Duodenal mucosa (tissue), 2 donors: ENCODE measurements around the gene ZNF384.
"Not testable (repeated sequence)": the region's sequence is repeated elsewhere in the genome, so short reads cannot be mapped to it uniquely, and the experiment has no call there.

Source experiments
- H3K27ac ChIP-seq: one replicate; pipeline ENCODE4 v1.7.0; 2013; ENCODE audit warnings: low read depth, low read length
- H3K27me3 ChIP-seq, 2 donors: one replicate each; pipeline ENCODE4 v1.7.0; 2013; ENCODE audit warnings: low read length in 2 of 2, control low read depth in 1 of 2; ENCODE audit not compliant: insufficient read depth in 2 of 2, control insufficient read depth in 1 of 2
- H3K36me3 ChIP-seq, 2 donors: one replicate each; pipeline ENCODE4 v1.7.0; 2013; ENCODE audit warnings: low read length in 2 of 2, control low read depth in 1 of 2; ENCODE audit not compliant: insufficient read depth in 2 of 2, control insufficient read depth in 1 of 2
- H3K4me1 ChIP-seq, 2 donors: one replicate each; pipeline ENCODE4 v1.7.0; 2013; ENCODE audit warnings: low read length in 2 of 2, control low read depth in 1 of 2; ENCODE audit not compliant: insufficient read depth in 2 of 2, control insufficient read depth in 1 of 2
- H3K4me3 ChIP-seq, 2 donors: one replicate each; pipeline ENCODE4 v1.7.0; 2013; ENCODE audit warnings: low read length in 2 of 2, low read depth in 1 of 2
- H3K9ac ChIP-seq, 2 donors: one replicate each; pipeline ENCODE4 v1.7.0; 2013; ENCODE audit warnings: low read length in 2 of 2, low read depth in 1 of 2
- H3K9me3 ChIP-seq, 2 donors: one replicate each; pipeline ENCODE4 v1.7.0; 2013; ENCODE audit warnings: low read length in 2 of 2, control low read depth in 1 of 2; ENCODE audit not compliant: control insufficient read depth in 1 of 2

ZNF384 gene

GRCh38 chr12:6722863-6723262, 33.7 kb upstream of the ZNF384 start:
- peaks cover 8% of the 10 kb centered on the region in 2 donors for H3K4me1 ChIP-seq
- no peak overlapping the region for H3K9ac ChIP-seq
- no peak overlapping the region for H3K27ac ChIP-seq

DNA sequence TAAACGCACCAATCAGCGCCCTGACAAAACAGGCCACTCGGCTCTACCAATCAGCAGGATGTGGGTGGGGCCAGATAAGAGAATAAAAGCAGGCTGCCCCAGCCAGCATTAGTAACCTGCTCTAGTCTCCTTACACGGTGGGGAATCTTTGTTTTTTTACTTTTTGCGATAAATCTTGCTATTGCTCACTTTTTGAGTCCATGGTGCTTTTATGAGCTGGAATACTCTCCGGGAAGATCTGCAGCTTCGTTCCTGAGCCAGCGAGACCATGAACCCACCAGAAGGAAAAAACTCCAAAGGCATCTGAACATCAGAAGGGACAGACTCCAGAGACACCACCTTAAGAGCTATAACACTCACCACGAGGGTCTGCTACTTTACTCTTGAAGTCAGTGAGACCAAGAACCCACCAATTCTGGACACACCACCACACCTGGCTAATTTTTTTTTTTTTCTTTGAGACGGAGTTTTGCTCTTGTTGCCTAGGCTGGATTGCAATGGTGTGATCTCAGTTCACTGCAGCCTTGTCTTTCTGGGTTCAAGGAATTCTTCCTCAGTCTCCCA, 27.8 kb upstream of the ZNF384 start:
- no peaks in the 10 kb centered on the region for H3K27me3 ChIP-seq
- H3K4me1 ChIP-seq: no peaks in the 10 kb centered on the region
- no peak overlapping the region for H3K27ac ChIP-seq
- no peaks in the 10 kb centered on the region for H3K36me3 ChIP-seq
- no peaks in the 10 kb centered on the region for H3K9me3 ChIP-seq
- no peak overlapping the region for H3K4me3 ChIP-seq
- H3K9ac ChIP-seq: no peak overlapping the region

More at GRCh38 chr12:6722863-6723262, 33.7 kb upstream of the ZNF384 start:
- Histone ChIP-seq H3K9me3 (no peaks in the 10 kb centered on the region), H3K27me3 (no peaks in the 10 kb centered on the region), H3K36me3 (peaks cover under 1 to 6% of the 10 kb centered on the region in 2 donors), H3K4me3 (no peak overlapping the region)

DNA sequence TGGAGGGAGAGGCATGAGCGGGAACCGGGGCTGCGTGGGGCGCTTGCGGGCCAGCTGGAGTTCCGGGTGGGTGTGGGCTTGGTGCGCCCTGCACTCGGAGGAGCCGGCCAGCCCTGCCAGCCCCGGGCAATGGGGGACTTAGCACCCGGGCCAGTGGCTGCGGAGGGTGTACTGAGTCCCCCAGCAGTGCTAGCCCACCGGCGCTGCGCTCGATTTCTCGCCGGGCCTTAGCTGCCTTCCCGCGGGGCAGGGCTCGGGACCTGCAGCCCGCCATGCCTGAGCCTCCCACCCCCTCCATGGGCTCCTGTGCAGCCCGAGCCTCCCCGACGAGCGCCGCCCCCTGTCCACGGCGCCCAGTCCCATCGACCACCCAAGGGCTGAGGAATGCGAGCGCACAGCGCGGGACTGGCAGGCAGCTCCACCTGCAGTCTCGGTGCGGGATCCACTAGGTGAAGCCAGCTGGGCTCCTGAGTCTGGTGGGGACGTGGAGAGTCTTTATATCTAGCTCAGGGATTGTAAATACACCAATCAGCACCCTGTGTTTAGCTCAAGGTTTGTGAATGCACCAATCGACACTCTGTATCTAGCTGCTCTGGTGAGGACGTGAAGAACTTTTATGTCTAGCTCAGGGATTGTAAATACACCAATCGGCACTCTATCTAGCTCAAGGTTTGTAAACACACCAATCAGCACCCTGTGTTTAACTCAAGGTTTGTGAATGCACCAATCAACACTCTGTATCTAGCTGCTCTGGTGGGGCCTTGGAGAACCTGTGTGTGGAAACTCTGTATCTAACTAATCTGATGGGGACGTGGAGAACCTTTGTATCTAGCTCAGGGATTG, 27.1 kb upstream of the ZNF384 start:
- H3K4me3 ChIP-seq, H3K4me1 ChIP-seq, H3K9ac ChIP-seq, H3K27ac ChIP-seq, H3K36me3 ChIP-seq, H3K9me3 ChIP-seq, H3K27me3 ChIP-seq: not testable (repeated sequence)

- H3K36me3 ChIP-seq: no peaks in the 10 kb centered on the region
- no peaks in the 10 kb centered on the region for H3K9me3 ChIP-seq
- H3K27ac ChIP-seq: no peak overlapping the region
- no peak overlapping the region for H3K4me3 ChIP-seq
- peaks cover 0 to 3% of the 10 kb centered on the region in 2 donors for H3K27me3 ChIP-seq
- no peaks in the 10 kb centered on the region for H3K4me1 ChIP-seq
- no peak overlapping the region for H3K9ac ChIP-seq
Measured at GRCh38 chr12:6708960-6709394, 19.8 kb upstream of the ZNF384 start.

DNA sequence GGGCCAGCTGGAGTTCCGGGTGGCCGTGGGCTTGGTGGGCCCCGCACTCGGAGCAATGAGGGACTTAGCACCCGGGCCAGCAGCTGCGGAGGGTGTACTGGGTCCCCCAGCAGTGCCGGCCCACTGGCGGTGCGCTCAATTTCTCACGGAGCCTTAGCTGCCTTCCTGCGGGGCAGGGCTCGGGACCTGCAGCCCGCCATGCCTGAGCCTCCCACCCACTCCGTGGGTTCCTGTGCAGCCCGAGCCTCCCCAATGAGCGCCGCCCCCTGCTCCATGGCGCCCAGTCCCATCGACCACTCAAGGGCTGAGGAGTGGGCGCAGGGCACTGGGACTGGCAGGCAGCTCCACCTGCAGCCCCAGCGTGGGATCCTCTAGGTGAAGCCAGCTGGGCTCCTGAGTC, 19.2 kb upstream of the ZNF384 start:
- H3K9me3 ChIP-seq, H3K36me3 ChIP-seq, H3K27ac ChIP-seq, H3K4me3 ChIP-seq, H3K9ac ChIP-seq, H3K4me1 ChIP-seq, H3K27me3 ChIP-seq: not testable (repeated sequence)

DNA sequence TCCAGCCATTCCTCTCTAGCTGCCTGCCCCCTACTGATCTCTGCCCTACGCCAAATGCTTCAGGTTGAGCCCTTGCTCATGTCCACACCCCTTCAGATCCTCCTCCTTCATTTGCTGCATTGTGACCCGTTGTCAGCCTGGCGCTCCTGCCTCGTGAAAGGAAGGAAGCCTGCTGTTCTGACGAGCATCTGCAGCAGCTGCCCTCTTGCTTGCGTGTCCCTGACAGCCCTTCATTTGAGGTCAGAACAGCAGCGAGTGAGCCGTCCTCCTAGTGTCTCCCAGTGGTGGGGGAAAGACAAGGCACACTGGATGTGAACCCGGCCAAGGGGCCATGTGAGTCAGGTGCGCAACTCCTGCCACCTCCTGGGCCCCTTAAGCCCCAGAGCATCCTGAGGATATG, 14.5 kb upstream of the ZNF384 start:
- Histone ChIP-seq H3K9me3 (no peaks in the 10 kb centered on the region), H3K4me1 (peaks cover 4 to 6% of the 10 kb centered on the region in 2 donors), H3K27ac (no peak overlapping the region), H3K4me3 (no peak overlapping the region), H3K36me3 (no peaks in the 10 kb centered on the region), H3K27me3 (peaks cover 36 to 45% of the 10 kb centered on the region in 2 donors), H3K9ac (no peak overlapping the region)

- Histone ChIP-seq H3K4me1 (peaks cover 4 to 6% of the 10 kb centered on the region in 2 donors), H3K27me3 (peaks cover 44 to 53% of the 10 kb centered on the region in 2 donors), H3K27ac (no peak overlapping the region), H3K9me3 (no peaks in the 10 kb centered on the region), H3K4me3 (peak overlapping the region; percentile 30 to 36), H3K36me3 (no peaks in the 10 kb centered on the region), H3K9ac (no peak overlapping the region)
Measured at GRCh38 chr12:6701078-6701768, 12.0 kb upstream of the ZNF384 start.

DNA sequence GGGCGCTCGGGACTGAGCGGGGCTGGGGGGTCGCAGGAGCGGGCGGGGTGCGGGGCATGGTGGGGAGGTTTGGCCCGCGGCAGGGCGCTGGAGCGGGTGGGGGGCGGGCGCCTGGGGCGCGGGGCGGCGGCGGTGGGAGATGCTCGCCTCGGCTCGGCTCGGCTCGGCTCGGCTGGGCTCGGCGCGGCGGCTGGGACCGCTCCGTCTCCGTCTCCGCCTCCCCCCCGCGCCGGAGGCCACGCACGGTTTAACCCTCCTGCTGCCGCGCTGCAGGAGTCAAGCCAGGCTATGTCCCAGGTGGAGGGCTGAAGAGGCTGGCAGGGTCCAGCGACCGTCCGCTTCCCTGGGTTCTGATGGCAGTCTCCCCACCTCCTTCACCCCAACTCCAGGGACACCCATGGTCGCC, 11.5 kb upstream of the ZNF384 start, which contains the start of gene PIANP:
Gene PIANP (minus strand): TSS at position 170 of the 406 bp plus-strand sequence. CDS start 2,754 bp downstream, outside the sequence.
- no peaks in the 10 kb centered on the region for H3K9me3 ChIP-seq
- no peaks in the 10 kb centered on the region for H3K36me3 ChIP-seq
- H3K27me3 ChIP-seq: peaks cover 44 to 54% of the 10 kb centered on the region in 2 donors
- H3K4me3 ChIP-seq: peak within 1 kb of the TSS; percentile 30 to 36
- H3K27ac ChIP-seq: no peak within 1 kb of the TSS
- peaks cover 4 to 6% of the 10 kb centered on the region in 2 donors for H3K4me1 ChIP-seq
- no peak within 1 kb of the TSS for H3K9ac ChIP-seq

GRCh38 chr12:6699989-6700645, 10.9 kb upstream of the ZNF384 start:
- H3K27ac ChIP-seq: no peak overlapping the region
- peaks cover 44 to 56% of the 10 kb centered on the region in 2 donors for H3K27me3 ChIP-seq
- H3K9ac ChIP-seq: no peak overlapping the region

More at GRCh38 chr12:6699989-6700645, 10.9 kb upstream of the ZNF384 start:
- H3K9me3 ChIP-seq: no peaks in the 10 kb centered on the region
- no peaks in the 10 kb centered on the region for H3K36me3 ChIP-seq
- peaks cover 4 to 6% of the 10 kb centered on the region in 2 donors for H3K4me1 ChIP-seq
- peak overlapping the region in 1 of 2 donors; percentile 36 for H3K4me3 ChIP-seq
